ENCODE data around the gene PPFIBP2.

Gene PPFIBP2

GRCh38 chr11:7688238-7688826 is 174.5 kb downstream of the PPFIBP2 start:
- DNase-seq (ENCODE audit: low read depth in 1 of 2, low spot score in 1 of 2): no peak

- DNase-seq (ENCODE audit: low read depth in 1 of 2, low spot score in 1 of 2): no peak
Observed at GRCh38 chr11:7689239-7689638, 175.4 kb downstream of the PPFIBP2 start.

DNA sequence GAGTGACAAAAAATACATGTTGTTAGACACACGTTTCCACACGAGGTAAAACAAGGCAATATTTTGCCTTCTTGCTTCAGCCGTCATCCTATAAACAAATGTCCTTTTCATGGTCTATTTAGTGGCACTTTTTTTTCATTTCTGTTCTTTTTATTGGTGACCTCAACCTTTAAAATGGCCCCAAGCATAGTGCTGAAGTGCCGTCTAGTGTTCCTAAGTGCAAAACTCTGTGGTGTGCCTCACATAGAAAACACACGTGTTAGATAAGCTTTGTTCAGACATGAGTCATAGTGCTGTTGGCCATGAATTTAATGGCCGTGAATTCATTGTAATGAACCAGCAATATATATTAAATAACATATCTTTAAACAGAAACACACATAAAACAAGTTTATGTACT is 176.8 kb downstream of the PPFIBP2 start:
- DNase-seq (ENCODE audit: low read depth in 1 of 2, low spot score in 1 of 2): no peak

DNA sequence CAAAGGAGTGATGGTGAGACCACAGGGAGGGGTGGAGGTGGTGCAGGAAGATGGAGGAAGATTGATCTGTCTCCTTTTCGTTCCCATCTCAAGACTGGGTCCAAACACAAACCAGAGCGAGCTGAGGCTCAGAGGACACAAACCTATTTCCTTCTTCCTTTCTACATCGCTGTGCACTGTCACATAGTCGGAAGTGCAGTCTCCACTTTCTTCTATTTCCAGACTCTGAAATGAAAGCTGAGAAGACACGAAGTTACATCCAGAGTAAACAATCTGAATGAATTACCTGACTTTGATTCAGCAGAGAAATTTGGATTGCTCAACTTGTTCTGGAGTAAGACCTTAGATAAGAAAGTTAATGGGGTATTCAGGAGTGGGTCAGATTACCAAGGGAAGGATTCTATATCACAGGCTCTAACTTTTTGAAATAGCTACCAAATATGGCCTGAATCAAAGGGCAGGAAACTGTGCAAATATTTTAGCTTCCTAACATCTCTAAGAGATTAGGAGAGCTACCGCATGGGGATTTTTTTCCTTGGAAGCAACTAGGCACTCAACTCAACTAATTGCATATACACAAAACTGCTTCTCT is 178.1 kb downstream of the PPFIBP2 start:
- DNase-seq (ENCODE audit: low read depth in 1 of 2, low spot score in 1 of 2): no peak

- DNase-seq (ENCODE audit: low read depth in 1 of 2, low spot score in 1 of 2): no peak
Observed at GRCh38 chr11:7692426-7692825, 178.6 kb downstream of the PPFIBP2 start.

GRCh38 chr11:7694235-7694634 is 180.4 kb downstream of the PPFIBP2 start:
- no peak for DNase-seq (ENCODE audit: low read depth in 1 of 2, low spot score in 1 of 2)

DNA sequence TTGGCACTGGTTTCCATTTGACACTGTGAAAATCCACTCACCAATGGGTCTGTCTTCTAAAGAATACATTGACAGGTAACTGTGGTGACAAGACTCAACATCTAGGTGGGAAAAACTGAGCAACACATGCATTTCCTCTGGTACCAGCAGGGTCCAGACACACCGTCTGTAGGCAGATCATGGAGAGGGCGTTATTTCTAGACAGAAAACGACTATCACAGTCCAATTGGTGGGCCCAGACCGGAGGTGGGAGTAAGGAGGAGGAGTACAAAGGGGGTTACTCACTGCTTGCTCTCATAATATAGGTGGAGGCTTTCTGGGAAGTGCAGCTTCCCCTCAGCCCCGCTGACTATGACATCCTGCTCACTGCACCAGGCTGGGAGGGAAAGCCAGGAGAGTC is 182.6 kb downstream of the PPFIBP2 start:
- DNase-seq (ENCODE audit: low read depth in 1 of 2, low spot score in 1 of 2): no peak

Measured in stimulated activated CD4-positive, alpha-beta T cell treated with anti-CD3 and anti-CD28 coated beads, Interleukin-15, amount 100 ng/mL, for 1 hour (primary cell).